H1 (cell line): ENCODE results near the gene SLC3A2. TPM values are rescaled to one million over a fixed set of nuclear protein-coding genes. Genes with fewer than 3 reads are reported as not detected.

Source experiments
- CTCF ChIA-PET: fragments of 300-600 bp; sonication (Branson Sonifier 250); formaldehyde crosslinking; loops from one replicate; lab custom pipeline; 2021; ENCODE audit not compliant: partially characterized antibody; lab: Charles Lee
- POLR2A ChIA-PET: fragments of 300-600 bp; sonication (Branson Sonifier 250); formaldehyde crosslinking; loops from one replicate; lab custom pipeline; 2021; ENCODE audit warnings: inconsistent platforms; ENCODE audit not compliant: partially characterized antibody; lab: Charles Lee
- DNase-seq, 2 experiments: peaks; one replicate each; pipeline versions ENCODE4 v3.0.0 to v3.0.0-alpha.2; 2010 to 2022; ENCODE audit warnings: low spot score in 2 of 2, low read depth in 1 of 2, mixed read lengths in 1 of 2
- FAIRE-seq: peaks from 2 replicates; lab custom pipeline; 2011; peaks lifted over from hg19 to GRCh38; lab: Jason Lieb, UNC
- H2AFZ ChIP-seq: 2 replicates; pipeline ENCODE4 v1.8.1; 2012; ENCODE audit warnings: low read length, inconsistent platforms
- H2AK5ac ChIP-seq: 2 replicates; pipeline ENCODE4 v1.6.1; 2013; ENCODE audit warnings: low read depth, low read length
- H2BK120ac ChIP-seq: replicated peaks from 2 replicates; pipeline ENCODE3; 2013; ENCODE audit warnings: low read depth, low read length, inconsistent platforms
- H2BK12ac ChIP-seq: 2 replicates; pipeline ENCODE4 v1.6.1; 2013; ENCODE audit warnings: low read depth, low read length
- H2BK15ac ChIP-seq: 2 replicates; pipeline ENCODE4 v1.6.1; 2013; ENCODE audit warnings: low read length
- H2BK20ac ChIP-seq: 2 replicates; pipeline ENCODE4 v1.6.1; 2013; ENCODE audit warnings: low read length
- H2BK5ac ChIP-seq: 2 replicates; pipeline ENCODE4 v1.6.1; 2013; ENCODE audit warnings: low read depth, low read length
- H3K14ac ChIP-seq: 2 replicates; pipeline ENCODE4 v1.6.1; 2013; ENCODE audit warnings: inconsistent platforms; ENCODE audit not compliant: insufficient read length
- H3K18ac ChIP-seq: 2 replicates; pipeline ENCODE4 v1.6.1; 2013; ENCODE audit warnings: low read length; ENCODE audit errors: extremely low read depth
- H3K23ac ChIP-seq: 2 replicates; pipeline ENCODE4 v1.6.1; 2013; ENCODE audit warnings: inconsistent platforms; ENCODE audit not compliant: insufficient read length
- H3K23me2 ChIP-seq: 2 replicates; pipeline ENCODE4 v1.6.1; 2013; ENCODE audit warnings: low read depth, low read length
- H3K27ac ChIP-seq: 2 replicates; pipeline ENCODE4 v1.6.1; 2011; ENCODE audit warnings: low read depth, low read length, inconsistent platforms
- H3K27me3 ChIP-seq, 4 experiments: replicated peaks in 1 of 4; 1 replicate in 1 of 4; 2 replicates in 3 of 4; pipeline versions ENCODE4 v1.6.1 to v1.8.1; 2011 to 2013; ENCODE audit warnings: low read length in 3 of 4, mild to moderate bottlenecking in 3 of 4, inconsistent platforms in 2 of 4, mixed read lengths in 2 of 4, moderate library complexity in 1 of 4; ENCODE audit not compliant: control insufficient read depth in 3 of 4, insufficient read depth in 3 of 4; ENCODE audit errors: extremely low read depth in 1 of 4
- H3K36me3 ChIP-seq, 4 experiments: 2 replicates each; pipeline versions ENCODE4 v1.6.1 to v1.8.1; 2011 to 2013; ENCODE audit warnings: mild to moderate bottlenecking in 4 of 4, low read length in 3 of 4, moderate library complexity in 2 of 4, control low read depth in 1 of 4, inconsistent platforms in 1 of 4; ENCODE audit not compliant: insufficient read depth in 4 of 4, control insufficient read depth in 2 of 4
- H3K4ac ChIP-seq: replicated peaks from 2 replicates; pipeline ENCODE3; 2013; ENCODE audit warnings: low read length, low read depth, mixed read lengths, inconsistent platforms; ENCODE audit not compliant: insufficient read length
- H3K4me1 ChIP-seq, 4 experiments: replicated peaks in 1 of 4; 1 replicate in 1 of 4; 2 replicates in 3 of 4; pipeline versions ENCODE4 v1.6.1 to v1.8.1; 2011 to 2013; ENCODE audit warnings: low read length in 3 of 4, inconsistent platforms in 2 of 4, mixed read lengths in 1 of 4; ENCODE audit not compliant: insufficient read depth in 4 of 4, control insufficient read depth in 3 of 4
- H3K4me2 ChIP-seq, 2 experiments: 2 replicates each; pipeline versions ENCODE4 v1.6.1 to v1.8.1; 2011 to 2013; ENCODE audit warnings: low read depth in 2 of 2, low read length in 2 of 2, control low read depth in 1 of 2, inconsistent platforms in 1 of 2, mild to moderate bottlenecking in 1 of 2; ENCODE audit not compliant: insufficient read depth in 1 of 2
- H3K4me3 ChIP-seq, 4 experiments: fragments of 200-600, 300-600 bp in 1 of 4; sonication (generic), shearing (Covaris generic), sonication (Bioruptor Twin) in 1 of 4; 2 replicates each; pipeline versions ENCODE4 v1.5.1 to v1.8.1; 2011 to 2016; ENCODE audit warnings: low read length in 4 of 4, low read depth in 3 of 4, control low read depth in 2 of 4, inconsistent platforms in 2 of 4, mild to moderate bottlenecking in 2 of 4, mixed read lengths in 1 of 4, moderate library complexity in 1 of 4; ENCODE audit not compliant: insufficient read depth in 2 of 4; ENCODE audit errors: extremely low read depth in 1 of 4
- H3K56ac ChIP-seq: replicated peaks from 2 replicates; pipeline ENCODE3; 2013; ENCODE audit warnings: low read depth, mild to moderate bottlenecking, mixed read lengths, low read length, inconsistent platforms; ENCODE audit not compliant: insufficient read length
- H3K79me1 ChIP-seq: 2 replicates; pipeline ENCODE4 v1.6.1; 2013; ENCODE audit warnings: low read depth, low read length, control low read depth
- H3K79me2 ChIP-seq, 2 experiments: 2 replicates each; pipeline versions ENCODE4 v1.6.1 to v1.8.1; 2012 to 2013; ENCODE audit warnings: low read length in 2 of 2, mild to moderate bottlenecking in 2 of 2, inconsistent platforms in 1 of 2; ENCODE audit not compliant: insufficient read depth in 2 of 2, control insufficient read depth in 1 of 2
- H3K9ac ChIP-seq, 4 experiments: replicated peaks in 1 of 4; 1 replicate in 1 of 4; 2 replicates in 3 of 4; pipeline versions ENCODE4 v1.6.1 to v1.8.1; 2011 to 2013; ENCODE audit warnings: low read depth in 3 of 4, low read length in 3 of 4, control low read depth in 2 of 4, mild to moderate bottlenecking in 2 of 4, moderate library complexity in 2 of 4, inconsistent platforms in 1 of 4; ENCODE audit errors: extremely low read depth in 1 of 4
- H3K9me3 ChIP-seq, 2 experiments: 2 replicates each; pipeline versions ENCODE4 v1.6.1 to v1.8.1; 2012 to 2013; ENCODE audit warnings: mild to moderate bottlenecking in 2 of 2, moderate library complexity in 2 of 2, control low read depth in 1 of 2, inconsistent platforms in 1 of 2, low read depth in 1 of 2, low read length in 1 of 2, mixed read lengths in 1 of 2; ENCODE audit not compliant: insufficient read depth in 2 of 2
- H4K20me1 ChIP-seq, 2 experiments: replicated peaks in 1 of 2; 2 replicates each; pipeline versions ENCODE3 to v1.8.1; 2011 to 2013; ENCODE audit warnings: inconsistent platforms in 2 of 2, low read length in 2 of 2, mild to moderate bottlenecking in 1 of 2; ENCODE audit not compliant: insufficient read depth in 2 of 2, control insufficient read depth in 1 of 2
- H4K5ac ChIP-seq: 2 replicates; pipeline ENCODE4 v1.6.1; 2013; ENCODE audit warnings: low read length, low read depth, mixed read lengths, inconsistent platforms; ENCODE audit not compliant: insufficient read length
- H4K8ac ChIP-seq: 2 replicates; pipeline ENCODE4 v1.8.0; 2013; ENCODE audit warnings: mild to moderate bottlenecking, moderate library complexity, low read length, inconsistent platforms; ENCODE audit not compliant: insufficient read depth; ENCODE audit errors: extremely low read depth
- H4K91ac ChIP-seq: replicated peaks from 2 replicates; pipeline ENCODE3; 2013; ENCODE audit warnings: low read length, mixed read lengths, inconsistent platforms; ENCODE audit not compliant: insufficient read length
- BCL11A ChIP-seq, 2 experiments: IDR thresholded peaks; one replicate each; pipeline ENCODE4 v1.6.1; 2011; ENCODE audit warnings: low read depth in 2 of 2, low read length in 2 of 2, mild to moderate bottlenecking in 2 of 2
- CBX5 ChIP-seq: fragments of 300-800, 300-1000 bp; sonication (generic); IDR thresholded peaks from 2 replicates; pipeline ENCODE4 v1.7.1; 2016; ENCODE audit warnings: antibody characterized with exemption, low read length, low read depth
- CBX8 ChIP-seq: fragments of 300-800, 300-1000 bp; sonication (generic); IDR thresholded peaks from 2 replicates; pipeline ENCODE4 v1.7.1; 2016; ENCODE audit warnings: low read depth, low read length, borderline replicate concordance
- CHD2 ChIP-seq: IDR thresholded peaks from 2 replicates; pipeline ENCODE4 v1.6.1; 2012; ENCODE audit warnings: low read length, improper control_type of control experiment
- FOSL1 ChIP-seq: IDR thresholded peaks from 2 replicates; pipeline ENCODE4 v1.6.1; 2011; ENCODE audit warnings: mild to moderate bottlenecking, low read depth, low read length, moderate library complexity; ENCODE audit not compliant: insufficient read depth
- KDM5A ChIP-seq: fragments of 200-600 bp; IDR thresholded peaks from 2 replicates; pipeline ENCODE4 v1.7.1; 2012; ENCODE audit warnings: mild to moderate bottlenecking, low read length, inconsistent platforms, mixed read lengths
- SIN3A ChIP-seq, 2 experiments: IDR thresholded peaks in 1 of 2; conservative IDR thresholded peaks in 1 of 2; 2 replicates each; pipeline ENCODE4 v1.6.1; 2011 to 2012; ENCODE audit warnings: low read length in 2 of 2, improper control_type of control experiment in 1 of 2, low read depth in 1 of 2, mild to moderate bottlenecking in 1 of 2
- YY1 ChIP-seq: IDR thresholded peaks from 2 replicates; pipeline ENCODE4 v1.6.1; 2011; ENCODE audit warnings: low read depth, mild to moderate bottlenecking, low read length
- WGBS, 2 experiments: shearing (Covaris generic) in 1 of 2; methylation state at CpG; one replicate each; pipeline versions ENCODE4 v1.1.6 to v1.1.7; 2013 to 2015; ENCODE audit warnings: low lambda C conversion rate in 2 of 2, mixed read lengths in 2 of 2, inconsistent platforms in 1 of 2, low coverage in 1 of 2, missing lambda C conversion rate in 1 of 2; ENCODE audit not compliant: insufficient replicate concordance in 2 of 2, insufficient coverage in 1 of 2, insufficient read length in 1 of 2; ENCODE audit errors: extremely low coverage in 1 of 2, missing lambda C conversion rate in 1 of 2; 5-methylcytosine and 5-hydroxymethylcytosine counted together
- polyA plus RNA-seq, 7 experiments: library from polyadenylated mRNA; depleted of rRNA in 3 of 7; stranded (reverse) in 5 of 7; unstranded in 2 of 7; fragments of >200 nt in 5 of 7; fragments of 200-250 nt in 2 of 7; gene quantifications; 1 replicate in 5 of 7; 2 replicates in 1 of 7; 4 replicates in 1 of 7; pipeline versions ENCODE4 v1.2.1 to v1.2.3, GENCODE V29; 2011 to 2013; ENCODE audit warnings: missing spikeins in 2 of 7, mixed read lengths in 2 of 7
- total RNA-seq: library from RNA; stranded (reverse); fragmentation: NEBNext Ultra II Directional; extraction: Animal tissue kit (Norgen Biotek cat#: 25700); gene quantifications from 2 replicates; pipeline ENCODE4 v1.2.1, GENCODE V29; 2021
- TF ChIP-seq, protein P1 (sequence below): IDR thresholded peaks from 2 replicates; pipeline ENCODE4 v1.6.1; 2011; ENCODE audit warnings: low read length, improper control_type of control experiment

The SLC3A2 gene
- total and polyA plus RNA-seq, 2 of the 8 experiments (the other 6 are each of a cell fraction or from before 2014, with no cell fraction given), result 410 to 435 TPM

DNA sequence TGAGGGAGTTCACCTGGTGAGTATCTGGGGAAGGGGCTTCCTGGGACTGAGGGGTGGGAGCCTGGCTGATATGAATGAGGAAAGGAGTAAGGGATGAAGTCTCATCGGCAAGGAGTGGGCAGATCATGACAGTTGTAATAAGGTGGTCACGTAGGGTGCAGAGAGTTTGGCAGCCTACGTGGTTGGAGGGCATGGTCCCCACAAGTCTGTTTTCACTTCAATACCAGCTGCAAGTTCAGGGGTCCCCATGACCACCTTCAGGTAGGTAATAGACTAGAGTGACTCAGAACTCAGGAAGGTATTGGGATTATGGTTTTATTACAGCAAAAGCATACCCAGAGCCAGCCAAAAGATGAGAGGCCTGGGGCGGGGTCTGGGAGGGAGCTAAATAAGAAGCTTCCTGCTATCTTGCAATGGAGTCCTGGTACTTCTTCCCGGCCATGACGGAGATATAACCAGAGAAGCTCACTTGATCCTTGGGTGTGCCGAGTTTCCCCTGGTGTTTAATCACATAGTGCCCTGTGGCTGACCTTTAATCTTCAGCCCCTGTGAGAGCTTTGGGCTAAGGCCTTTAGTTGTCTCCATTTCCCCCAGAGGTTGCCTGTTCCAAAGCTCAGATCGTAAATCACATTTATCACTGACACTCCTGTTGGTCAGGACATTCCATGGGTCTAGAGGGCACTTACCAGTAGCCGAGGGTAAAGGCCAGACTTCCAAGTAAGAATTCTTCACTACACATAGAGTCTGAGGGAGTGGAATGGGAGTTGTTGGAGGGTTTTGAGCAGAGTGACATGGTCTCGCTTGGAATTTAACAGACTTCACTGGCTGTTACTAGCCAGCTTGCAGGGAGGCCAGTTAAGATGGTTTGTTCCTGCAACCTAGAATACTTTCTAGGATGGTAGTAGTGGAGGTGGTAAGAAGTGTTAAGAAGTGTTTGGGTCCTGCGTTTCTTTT, 9.1 kb downstream of the SLC3A2 start:
- Histone ChIP-seq H4K5ac (no peak overlapping the region), H3K9ac (peak overlapping the region in 1 of 4 experiments; percentile 13; a peak in 1 of 7 replicates), H3K4me1 (peaks cover 0 to 5% (median 0%) of the 10 kb centered on the region in 4 experiments; a peak in 3 of 7 replicates), H3K4ac (no peak overlapping the region), H3K27ac (0 out of 2 replicates have a peak overlapping the region, but pooled peaks have one; percentile 2), H3K14ac (no peak overlapping the region), H2AK5ac (no peak overlapping the region), H3K23ac (no peak overlapping the region), H3K56ac (no peak overlapping the region), H2BK20ac (no peak overlapping the region), H3K36me3 (peaks cover 38 to 53% (median 49%) of the 10 kb centered on the region in 4 experiments), H2AFZ (no peak overlapping the region), H3K9me3 (no peaks in the 10 kb centered on the region), H3K4me3 (no peak overlapping the region), H3K79me2 (peaks cover 0 to 12% of the 10 kb centered on the region in 2 experiments; a peak in 3 of 4 replicates), H3K18ac (no peak overlapping the region), H3K4me2 (no peak overlapping the region), H2BK15ac (no peak overlapping the region), H4K91ac (no peak overlapping the region), H3K27me3 (no peaks in the 10 kb centered on the region), H4K8ac (no peak overlapping the region), H2BK120ac (no peak overlapping the region), H3K23me2 (no peaks in the 10 kb centered on the region), H3K79me1 (peaks cover 2% of the 10 kb centered on the region; the same call in 1 of the 2 replicates), H2BK12ac (no peak overlapping the region), H2BK5ac (no peak overlapping the region), H4K20me1 (peaks cover 9 to 19% of the 10 kb centered on the region in 2 experiments)
- WGBS, 2 experiments, result 94% methylated on average over 11 of the region's 11 CpGs; no CpG with 5 or more reads in 1 of the 2 experiments
- ChIA-PET POLR2A (interaction anchor here (0.5 to 57.8 kb wide), 29 partner anchors 11 to 224 kb away, joined by 3 to 2104 read pairs (median 4); partner anchors contain the start of genes C11orf98, CHRM1, CSKMT and LBHD1), CTCF (interaction anchor here (0.6 to 1.8 kb wide), 6 partner anchors 8 to 792 kb away, joined by 3 to 7 read pairs (median 3); partner anchors contain the start of genes SLC3A2 and TMEM179B)
- DNase-seq, result no peak
- no peak for FAIRE-seq
- TF ChIP-seq YY1 (no peak), SIN3A (conservative IDR thresholded peaks at IDR 0.05 in 1 of 2, IDR thresholded peaks at IDR 0.05 in 1 of 2; ENCODE audit: low read depth in 1 of 2, low read length in 2 of 2) (0 out of 4 replicates have a peak, but pooled peaks of 1 of the 2 experiments have one; percentile 11), FOSL1 (no peak), BCL11A (IDR thresholded peaks at IDR 0.05; ENCODE audit: low read depth in 2 of 2, low read length in 2 of 2) (no peak), CBX5 (no peak), CHD2 (no peak), KDM5A (no peak), CBX8 (no peak)
- TF ChIP-seq, protein P1, sequence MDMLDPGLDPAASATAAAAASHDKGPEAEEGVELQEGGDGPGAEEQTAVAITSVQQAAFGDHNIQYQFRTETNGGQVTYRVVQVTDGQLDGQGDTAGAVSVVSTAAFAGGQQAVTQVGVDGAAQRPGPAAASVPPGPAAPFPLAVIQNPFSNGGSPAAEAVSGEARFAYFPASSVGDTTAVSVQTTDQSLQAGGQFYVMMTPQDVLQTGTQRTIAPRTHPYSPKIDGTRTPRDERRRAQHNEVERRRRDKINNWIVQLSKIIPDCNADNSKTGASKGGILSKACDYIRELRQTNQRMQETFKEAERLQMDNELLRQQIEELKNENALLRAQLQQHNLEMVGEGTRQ, result no peak; the same call in 1 of the 2 replicates
